Mucosa of rectum (tissue), 2 donors: ENCODE data around the gene SSX2IP.
"Not testable (repeated sequence)": the region's sequence is repeated elsewhere in the genome, so short reads cannot be mapped to it uniquely, and the experiment has no call there.

ENCODE experiments used
- H3K27ac ChIP-seq, 2 donors: one replicate each; pipeline ENCODE4 v1.7.0; 2013; ENCODE audit warnings: inconsistent platforms in 2 of 2, low read depth in 2 of 2, low read length in 2 of 2
- H3K27me3 ChIP-seq, 2 donors: one replicate each; pipeline ENCODE4 v1.7.0; 2013; ENCODE audit warnings: low read length in 2 of 2; ENCODE audit not compliant: control insufficient read depth in 2 of 2, insufficient read depth in 2 of 2
- H3K36me3 ChIP-seq, 2 donors: one replicate each; pipeline ENCODE4 v1.7.0; 2013; ENCODE audit warnings: low read length in 2 of 2; ENCODE audit not compliant: control insufficient read depth in 2 of 2, insufficient read depth in 2 of 2
- H3K4me1 ChIP-seq, 2 donors: one replicate each; pipeline ENCODE4 v1.7.0; 2013; ENCODE audit warnings: low read length in 2 of 2, mild to moderate bottlenecking in 1 of 2; ENCODE audit not compliant: control insufficient read depth in 2 of 2, insufficient read depth in 2 of 2
- H3K4me3 ChIP-seq, 2 donors: one replicate each; pipeline ENCODE4 v1.7.0; 2013; ENCODE audit warnings: low read length in 2 of 2
- H3K9ac ChIP-seq, 2 donors: one replicate each; pipeline ENCODE4 v1.7.0; 2013; ENCODE audit warnings: low read length in 2 of 2, low read depth in 1 of 2, mild to moderate bottlenecking in 1 of 2
- H3K9me3 ChIP-seq, 2 donors: one replicate each; pipeline ENCODE4 v1.7.0; 2013; ENCODE audit warnings: low read length in 2 of 2; ENCODE audit not compliant: control insufficient read depth in 2 of 2
- donor health status: healthy.
- donor health status: Normal muscosa, but diverticular disease.

Gene SSX2IP

DNA sequence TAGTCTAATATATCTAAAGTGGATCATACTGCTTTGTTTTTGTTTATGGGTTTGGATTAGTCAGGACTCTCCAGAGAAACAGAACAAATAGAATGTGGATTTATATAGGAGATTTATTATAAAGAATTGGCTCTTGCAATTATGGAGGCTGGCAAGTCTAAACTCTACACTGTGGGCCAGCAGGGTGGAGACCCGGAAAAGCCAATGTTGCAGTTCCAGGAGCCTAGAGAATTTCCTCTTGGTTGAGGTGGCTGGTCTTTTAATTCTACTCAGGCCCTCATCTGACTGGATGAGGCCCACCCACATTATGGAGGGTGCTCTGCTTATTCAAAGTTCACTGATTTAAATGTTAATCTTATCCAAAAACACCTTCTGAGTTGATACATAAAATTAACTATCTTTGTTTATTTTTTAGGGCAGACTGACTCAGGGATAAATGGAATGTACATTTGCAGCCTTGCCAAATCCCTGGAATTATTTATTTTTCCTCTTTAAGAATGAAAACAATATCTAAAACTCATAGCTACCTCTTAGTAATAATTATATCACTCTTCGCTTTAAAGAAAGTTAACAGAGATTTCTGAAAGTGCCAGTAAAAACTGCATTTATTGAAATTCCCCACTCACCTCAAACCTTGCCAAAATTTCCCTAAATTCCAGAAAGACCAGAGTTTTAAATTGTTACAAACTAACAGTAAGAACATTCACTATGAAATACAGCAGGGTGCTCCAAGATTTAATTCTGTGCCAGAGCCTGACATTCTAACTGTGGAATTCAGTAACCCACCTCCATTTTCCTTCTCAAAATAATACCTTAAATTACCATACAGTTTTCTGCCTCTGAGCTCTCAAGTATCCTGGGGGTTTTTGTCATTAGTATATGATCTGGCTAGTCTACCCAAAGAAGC lies 36.6 kb upstream of the SSX2IP start:
- no peak overlapping the region for H3K27ac ChIP-seq
- H3K36me3 ChIP-seq, result no peaks in the 10 kb centered on the region
- no peaks in the 10 kb centered on the region for H3K9me3 ChIP-seq
- H3K4me1 ChIP-seq, result no peaks in the 10 kb centered on the region
- H3K4me3 ChIP-seq, result no peak overlapping the region
- no peaks in the 10 kb centered on the region for H3K27me3 ChIP-seq
- H3K9ac ChIP-seq, result no peak overlapping the region

GRCh38 chr1:84724128-84724860 lies 34.0 kb upstream of the SSX2IP start:
- no peaks in the 10 kb centered on the region for H3K27me3 ChIP-seq
- H3K4me1 ChIP-seq, result no peaks in the 10 kb centered on the region
- H3K9me3 ChIP-seq, result no peaks in the 10 kb centered on the region
- no peak overlapping the region for H3K9ac ChIP-seq
- H3K27ac ChIP-seq, result no peak overlapping the region
- no peaks in the 10 kb centered on the region for H3K36me3 ChIP-seq
- no peak overlapping the region for H3K4me3 ChIP-seq

DNA sequence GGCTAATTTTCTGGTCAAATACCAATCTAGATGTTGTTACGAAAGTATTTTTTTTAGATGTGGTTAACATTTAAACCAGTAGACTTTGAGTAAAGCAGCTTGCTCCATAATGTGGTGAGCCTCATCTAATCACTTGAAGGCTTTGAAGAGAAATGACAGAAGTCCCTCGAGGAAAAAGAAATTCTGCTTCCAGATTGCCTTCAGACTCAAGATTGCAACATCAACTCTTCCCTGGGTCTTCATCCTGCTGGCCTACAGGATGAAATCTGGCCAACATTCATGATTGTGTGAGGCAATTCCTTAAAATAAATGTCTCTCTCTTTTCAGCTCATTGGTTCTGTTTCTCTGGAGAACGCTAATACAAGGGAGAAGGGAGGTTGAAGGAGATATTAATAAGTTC lies 32.5 kb upstream of the SSX2IP start:
- Histone ChIP-seq H3K27ac (no peak overlapping the region), H3K4me1 (no peaks in the 10 kb centered on the region), H3K9me3 (no peaks in the 10 kb centered on the region), H3K9ac (no peak overlapping the region), H3K27me3 (no peaks in the 10 kb centered on the region), H3K4me3 (no peak overlapping the region), H3K36me3 (no peaks in the 10 kb centered on the region)

DNA sequence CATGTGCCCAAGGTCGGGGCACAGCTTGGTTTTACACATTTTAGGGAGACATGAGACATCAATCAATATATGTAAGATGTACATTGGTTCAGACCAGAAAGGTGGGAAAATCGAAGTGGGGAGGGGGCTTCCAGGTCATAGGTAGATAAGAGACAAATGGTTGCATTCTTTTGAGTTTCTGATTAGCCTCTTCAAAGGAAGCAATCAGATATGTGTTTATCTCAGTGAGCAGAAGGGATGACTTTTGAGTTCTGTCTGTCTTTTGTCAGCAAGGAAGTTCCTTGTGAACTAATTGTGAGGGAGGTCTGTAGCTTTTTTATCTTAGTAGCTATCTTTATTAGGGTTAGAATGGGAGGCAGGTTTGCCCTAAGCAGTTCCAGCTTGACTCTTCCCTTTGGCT lies 31.6 kb upstream of the SSX2IP start:
- H3K27me3 ChIP-seq, H3K36me3 ChIP-seq, H3K9me3 ChIP-seq, H3K27ac ChIP-seq, H3K9ac ChIP-seq, H3K4me3 ChIP-seq, H3K4me1 ChIP-seq: not testable (repeated sequence)

DNA sequence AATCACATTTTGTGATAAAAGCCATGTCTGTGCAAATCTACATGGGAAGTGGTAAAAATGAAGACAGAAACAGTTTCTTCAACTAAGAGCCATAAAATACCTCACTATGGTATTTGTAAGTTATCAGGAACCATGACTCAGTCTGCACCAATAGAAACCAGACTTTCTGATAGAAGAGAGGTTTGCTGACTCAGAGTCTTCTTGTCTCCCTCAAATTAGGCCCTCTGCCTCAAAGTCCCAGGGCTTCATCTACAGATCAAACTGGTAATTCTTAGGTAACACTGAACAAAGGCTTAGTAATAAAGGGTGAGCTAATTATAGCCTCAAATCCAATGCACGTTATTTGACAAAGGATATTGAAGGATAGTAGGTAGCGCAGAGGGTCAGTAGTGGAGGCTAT lies 30.9 kb upstream of the SSX2IP start:
- H3K27ac ChIP-seq, result no peak overlapping the region

GRCh38 chr1:84720221-84720780 lies 30.0 kb upstream of the SSX2IP start:
- Histone ChIP-seq H3K4me1 (no peaks in the 10 kb centered on the region), H3K9ac (no peak overlapping the region), H3K9me3 (no peaks in the 10 kb centered on the region), H3K36me3 (no peaks in the 10 kb centered on the region), H3K4me3 (no peak overlapping the region), H3K27ac (no peak overlapping the region), H3K27me3 (no peaks in the 10 kb centered on the region)

More for the DNA sequence above, 30.9 kb upstream of the SSX2IP start:
- no peaks in the 10 kb centered on the region for H3K27me3 ChIP-seq
- H3K9me3 ChIP-seq, result no peaks in the 10 kb centered on the region
- no peaks in the 10 kb centered on the region for H3K36me3 ChIP-seq
- H3K4me3 ChIP-seq, result no peak overlapping the region
- H3K9ac ChIP-seq, result no peak overlapping the region
- H3K4me1 ChIP-seq, result no peaks in the 10 kb centered on the region

DNA sequence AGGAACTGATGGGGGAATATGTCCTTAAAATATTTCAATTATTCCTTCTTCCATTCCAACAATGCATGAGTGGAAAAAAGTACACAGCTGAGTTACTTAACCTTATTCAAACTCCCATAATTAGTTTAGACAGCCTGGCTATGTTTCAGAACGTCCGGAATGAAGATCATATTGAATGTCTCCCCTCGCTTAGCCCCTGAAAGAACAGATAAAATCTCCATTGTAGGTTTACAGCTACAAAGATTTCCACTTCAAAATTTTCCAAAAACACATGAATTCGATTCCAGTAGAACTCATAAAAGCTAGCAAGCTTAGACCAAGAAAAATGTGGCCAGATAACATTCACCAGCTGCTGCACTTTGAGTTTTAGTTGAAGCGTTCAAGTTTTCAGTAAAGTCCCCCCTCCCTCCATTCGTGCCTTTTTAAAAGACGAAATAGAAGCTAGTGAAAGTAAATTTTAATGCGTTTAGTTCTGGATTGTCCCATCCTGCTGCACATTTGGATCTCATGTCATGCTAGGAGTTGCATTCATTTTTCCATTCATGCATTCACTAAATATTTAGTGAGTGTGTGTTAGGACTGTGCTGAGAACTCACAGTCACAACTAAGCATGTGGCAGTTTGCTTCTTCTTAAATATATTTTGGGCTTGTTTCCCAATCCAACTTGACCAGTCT lies 29.4 kb upstream of the SSX2IP start:
- Histone ChIP-seq H3K27me3 (no peaks in the 10 kb centered on the region), H3K4me1 (no peaks in the 10 kb centered on the region), H3K4me3 (no peak overlapping the region), H3K36me3 (no peaks in the 10 kb centered on the region), H3K9ac (no peak overlapping the region), H3K27ac (peak overlapping the region in 1 of 2 donors; percentile 10), H3K9me3 (no peaks in the 10 kb centered on the region)

- no peaks in the 10 kb centered on the region for H3K4me1 ChIP-seq
- no peak overlapping the region for H3K9ac ChIP-seq
- no peaks in the 10 kb centered on the region for H3K9me3 ChIP-seq
- H3K4me3 ChIP-seq, result no peak overlapping the region
- no peak overlapping the region for H3K27ac ChIP-seq
- H3K27me3 ChIP-seq, result no peaks in the 10 kb centered on the region
- H3K36me3 ChIP-seq, result no peaks in the 10 kb centered on the region
Measured at GRCh38 chr1:84715342-84716019, 25.2 kb upstream of the SSX2IP start.

DNA sequence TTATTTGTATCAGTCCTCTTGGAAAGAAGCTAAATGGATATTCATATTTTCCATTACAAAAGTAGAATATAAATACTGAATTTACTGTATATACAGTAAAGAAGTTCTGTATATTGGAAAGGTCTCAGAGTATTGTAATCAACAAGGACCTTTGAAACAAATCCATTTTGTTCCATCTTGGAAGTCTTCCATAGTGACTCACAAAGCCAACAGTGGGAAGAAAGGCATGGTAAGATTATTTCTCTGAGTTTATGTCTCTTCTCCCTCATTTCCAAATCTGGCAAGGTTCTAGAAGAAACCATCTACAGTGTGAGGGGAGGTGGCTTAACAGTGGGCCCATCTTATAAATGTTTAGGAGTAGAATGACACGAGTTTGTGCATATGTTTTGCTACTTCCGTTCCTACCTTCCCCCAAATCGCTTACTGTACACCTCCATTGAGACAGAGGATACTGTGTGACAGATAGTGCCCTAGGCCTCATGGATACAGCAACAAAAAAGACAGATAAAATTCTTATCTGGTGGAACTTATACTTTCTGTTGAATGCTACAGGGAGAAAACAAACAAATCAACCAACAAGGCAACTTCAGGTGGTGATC lies 22.1 kb upstream of the SSX2IP start:
- Histone ChIP-seq H3K9ac (no peak overlapping the region), H3K27me3 (no peaks in the 10 kb centered on the region), H3K36me3 (no peaks in the 10 kb centered on the region), H3K4me3 (no peak overlapping the region), H3K27ac (no peak overlapping the region), H3K4me1 (no peaks in the 10 kb centered on the region), H3K9me3 (no peaks in the 10 kb centered on the region)
